Measurements from ENCODE around the gene SRSF11. TPM values are rescaled to one million over a fixed set of nuclear protein-coding genes. Genes with fewer than 3 reads are reported as not detected.

SRSF11 gene
- total RNA-seq, 2 donors from 2014 or later: 71.5 to 135 TPM

- no peaks in the 10 kb centered on the region for H3K9me3 ChIP-seq
- intact Hi-C loops (cut with DNase I): no loop called here
- no peak overlapping the region for H3K27ac ChIP-seq
- H3K4me1 ChIP-seq (replicated peaks): no peaks in the 10 kb centered on the region
- 99% methylated on average over 5 of the region's 5 CpGs for WGBS
- no peak for TF ChIP-seq POLR2A (IDR thresholded peaks at IDR 0.05)
- TF ChIP-seq, protein P1, sequence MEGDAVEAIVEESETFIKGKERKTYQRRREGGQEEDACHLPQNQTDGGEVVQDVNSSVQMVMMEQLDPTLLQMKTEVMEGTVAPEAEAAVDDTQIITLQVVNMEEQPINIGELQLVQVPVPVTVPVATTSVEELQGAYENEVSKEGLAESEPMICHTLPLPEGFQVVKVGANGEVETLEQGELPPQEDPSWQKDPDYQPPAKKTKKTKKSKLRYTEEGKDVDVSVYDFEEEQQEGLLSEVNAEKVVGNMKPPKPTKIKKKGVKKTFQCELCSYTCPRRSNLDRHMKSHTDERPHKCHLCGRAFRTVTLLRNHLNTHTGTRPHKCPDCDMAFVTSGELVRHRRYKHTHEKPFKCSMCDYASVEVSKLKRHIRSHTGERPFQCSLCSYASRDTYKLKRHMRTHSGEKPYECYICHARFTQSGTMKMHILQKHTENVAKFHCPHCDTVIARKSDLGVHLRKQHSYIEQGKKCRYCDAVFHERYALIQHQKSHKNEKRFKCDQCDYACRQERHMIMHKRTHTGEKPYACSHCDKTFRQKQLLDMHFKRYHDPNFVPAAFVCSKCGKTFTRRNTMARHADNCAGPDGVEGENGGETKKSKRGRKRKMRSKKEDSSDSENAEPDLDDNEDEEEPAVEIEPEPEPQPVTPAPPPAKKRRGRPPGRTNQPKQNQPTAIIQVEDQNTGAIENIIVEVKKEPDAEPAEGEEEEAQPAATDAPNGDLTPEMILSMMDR (IDR thresholded peaks at IDR 0.05): no peak
- no peak for TF ChIP-seq POLR2AphosphoS5 (IDR thresholded peaks at IDR 0.05)
- no peak for DNase-seq (ENCODE audit: low spot score)
- H3K4me3 ChIP-seq: no peak overlapping the region
- no peaks in the 10 kb centered on the region for H3K36me3 ChIP-seq
- no peaks in the 10 kb centered on the region for H3K27me3 ChIP-seq (replicated peaks; ENCODE audit: insufficient read depth)
Measured at GRCh38 chr1:70277875-70278274, 56.7 kb downstream of the SRSF11 start.

- intact Hi-C loops (cut with DNase I): no loop called here
- H3K27ac ChIP-seq: no peak overlapping the region
- no peaks in the 10 kb centered on the region for H3K36me3 ChIP-seq
- no peak for DNase-seq (ENCODE audit: low spot score)
- H3K4me3 ChIP-seq: no peak overlapping the region
- H3K27me3 ChIP-seq (replicated peaks; ENCODE audit: insufficient read depth): no peaks in the 10 kb centered on the region
- TF ChIP-seq POLR2AphosphoS5 (IDR thresholded peaks at IDR 0.05) (no peak), POLR2A (IDR thresholded peaks at IDR 0.05) (no peak)
- TF ChIP-seq, protein P1 (IDR thresholded peaks at IDR 0.05): no peak
- 93% methylated on average over 1 of the region's 1 CpG for WGBS
- H3K9me3 ChIP-seq: no peaks in the 10 kb centered on the region
- H3K4me1 ChIP-seq (replicated peaks): no peaks in the 10 kb centered on the region
Measured at GRCh38 chr1:70278710-70279109, 57.5 kb downstream of the SRSF11 start.

- no peaks in the 10 kb centered on the region for H3K27me3 ChIP-seq (replicated peaks; ENCODE audit: insufficient read depth)
- 55% methylated on average over 2 of the region's 2 CpGs for WGBS
Measured at GRCh38 chr1:70284366-70284765, 63.2 kb downstream of the SRSF11 start.

GRCh38 chr1:70286453-70286852 is 65.3 kb downstream of the SRSF11 start:
- whole genome bisulfite sequencing: 85% methylated on average over 5 of the region's 5 CpGs
- Histone ChIP-seq H3K27ac (no peak overlapping the region), H3K4me3 (no peak overlapping the region), H3K27me3 (replicated peaks; ENCODE audit: insufficient read depth) (no peaks in the 10 kb centered on the region), H3K4me1 (replicated peaks) (no peaks in the 10 kb centered on the region), H3K9me3 (no peaks in the 10 kb centered on the region), H3K36me3 (peaks cover 0 to 2% of the 10 kb centered on the region in 2 donors)
- DNase-seq (ENCODE audit: low spot score): no peak
- intact Hi-C loops (cut with DNase I): no loop called here
- TF ChIP-seq POLR2A (IDR thresholded peaks at IDR 0.05) (no peak), POLR2AphosphoS5 (IDR thresholded peaks at IDR 0.05) (no peak)
- TF ChIP-seq, protein P1 (IDR thresholded peaks at IDR 0.05): no peak

More at GRCh38 chr1:70284366-70284765, 63.2 kb downstream of the SRSF11 start:
- H3K4me1 ChIP-seq (replicated peaks): no peaks in the 10 kb centered on the region
- no peaks in the 10 kb centered on the region for H3K36me3 ChIP-seq
- TF ChIP-seq POLR2A (IDR thresholded peaks at IDR 0.05) (no peak), POLR2AphosphoS5 (IDR thresholded peaks at IDR 0.05) (no peak)
- TF ChIP-seq, protein P1 (IDR thresholded peaks at IDR 0.05): no peak
- intact Hi-C loops (cut with DNase I): no loop called here
- no peaks in the 10 kb centered on the region for H3K9me3 ChIP-seq
- H3K4me3 ChIP-seq: no peak overlapping the region
- H3K27ac ChIP-seq: no peak overlapping the region
- no peak for DNase-seq (ENCODE audit: low spot score)

DNA sequence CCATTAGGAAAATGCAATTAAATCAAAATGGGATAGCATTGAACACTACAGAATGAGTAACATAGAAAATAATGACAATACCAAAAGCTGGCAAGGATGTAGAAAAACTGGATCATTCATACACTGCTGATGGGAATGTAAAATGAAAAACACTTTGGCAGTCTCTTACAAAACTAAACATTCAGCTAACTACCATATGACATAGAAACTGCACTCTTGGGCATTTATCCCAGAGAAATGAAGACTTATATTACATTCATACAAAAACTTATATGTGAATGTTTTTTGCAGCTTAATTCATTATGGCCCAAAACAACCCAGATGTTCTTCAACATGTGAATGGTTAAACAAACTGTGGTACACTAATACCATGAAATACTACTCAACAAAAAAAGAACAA is 67.0 kb downstream of the SRSF11 start:
- TF ChIP-seq POLR2AphosphoS5 (IDR thresholded peaks at IDR 0.05) (no peak), POLR2A (IDR thresholded peaks at IDR 0.05) (no peak)
- TF ChIP-seq, protein P1 (IDR thresholded peaks at IDR 0.05): no peak
- Histone ChIP-seq H3K36me3 (peaks cover 0 to 5% of the 10 kb centered on the region in 2 donors), H3K27me3 (replicated peaks; ENCODE audit: insufficient read depth) (no peaks in the 10 kb centered on the region), H3K9me3 (no peaks in the 10 kb centered on the region), H3K4me1 (replicated peaks) (no peaks in the 10 kb centered on the region), H3K4me3 (no peak overlapping the region), H3K27ac (no peak overlapping the region)
- DNase-seq (ENCODE audit: low spot score): no peak
- intact Hi-C loops (cut with DNase I): no loop called here
